Caco-2 (cell line): ENCODE data around the gene SPDYE1. TPM values are rescaled to one million over a fixed set of nuclear protein-coding genes. Genes with fewer than 3 reads are reported as not detected.
"Not testable (repeated sequence)": the region's sequence is repeated elsewhere in the genome, so short reads cannot be mapped to it uniquely, and the experiment has no call there.

Experiments
- BruUV-seq: library from RNA; stranded (reverse); fragments of 400-500 nt; replicated peaks from 2 replicates; lab custom pipeline; 2021; lab: Mats Ljungman, UMichigan
- CTCF ChIA-PET: fragments of 300-600 bp; sonication (Branson Sonifier 250); formaldehyde crosslinking; loops from one replicate; lab custom pipeline; 2022; ENCODE audit warnings: antibody characterized with exemption; lab: Charles Lee
- POLR2A ChIA-PET: fragments of 300-600 bp; sonication (Branson Sonifier 250); formaldehyde crosslinking; loops from one replicate; lab custom pipeline; 2022; ENCODE audit warnings: antibody characterized with exemption; lab: Charles Lee
- DNase-seq, 2 experiments: peaks; one replicate each; pipeline versions ENCODE4 v3.0.0 to v3.0.0-alpha.2; 2020 to 2022
- H3K27me3 ChIP-seq: replicated peaks from 2 replicates; pipeline ENCODE4 v1.6.0; 2011; ENCODE audit warnings: low read length; ENCODE audit not compliant: control insufficient read depth, insufficient read depth
- H3K36me3 ChIP-seq: 2 replicates; pipeline ENCODE4 v1.5.1; 2011; ENCODE audit warnings: low read length; ENCODE audit not compliant: control insufficient read depth, insufficient read depth
- H3K4me1 ChIP-seq: fragments of 250-450 bp; sonication (Bioruptor Pico); 2 replicates; pipeline ENCODE4 v1.5.1; 2020; ENCODE audit warnings: mild to moderate bottlenecking
- H3K4me3 ChIP-seq: 2 replicates; pipeline ENCODE4 v1.5.1; 2011; ENCODE audit warnings: low read depth, mild to moderate bottlenecking, control low read depth, low read length
- H3K9me3 ChIP-seq: fragments of 250-450 bp; sonication (Bioruptor Pico); 2 replicates; pipeline ENCODE4 v1.5.1; 2020; ENCODE audit warnings: mild to moderate bottlenecking, moderate library complexity
- H3K27ac Mint-ChIP-seq: one replicate; pipeline ENCODE4 v1.8.0; 2022; ENCODE audit warnings: mixed read lengths; ENCODE audit not compliant: unreplicated experiment
- H3K27me3 Mint-ChIP-seq: one replicate; pipeline ENCODE4 v1.8.0; 2022; ENCODE audit warnings: mixed read lengths; ENCODE audit not compliant: insufficient read depth, unreplicated experiment
- H3K36me3 Mint-ChIP-seq: one replicate; pipeline ENCODE4 v1.8.0; 2022; ENCODE audit warnings: mild to moderate bottlenecking, mixed read lengths; ENCODE audit not compliant: insufficient read depth, unreplicated experiment
- H3K4me1 Mint-ChIP-seq: one replicate; pipeline ENCODE4 v1.8.0; 2022; ENCODE audit warnings: low read depth, mixed read lengths; ENCODE audit not compliant: unreplicated experiment
- H3K4me3 Mint-ChIP-seq: one replicate; pipeline ENCODE4 v1.8.0; 2022; ENCODE audit warnings: mild to moderate bottlenecking, moderate library complexity, mixed read lengths; ENCODE audit not compliant: unreplicated experiment
- H3K9me3 Mint-ChIP-seq: one replicate; pipeline ENCODE4 v1.8.0; 2022; ENCODE audit warnings: mixed read lengths; ENCODE audit not compliant: unreplicated experiment
- intact Hi-C: fragments of 100-400 bp; cut with micrococcal nuclease; formaldehyde crosslinking; loops from one replicate; pipeline ENCODE4 v1.10.0; 2022; ENCODE audit not compliant: unreplicated experiment
- total RNA-seq: library from RNA; stranded (reverse); gene quantifications from 2 replicates; pipeline ENCODE4 v1.2.3, GENCODE V29; 2022

SPDYE1 gene
- total RNA-seq, 1 experiment from 2014 or later = not detected

DNA sequence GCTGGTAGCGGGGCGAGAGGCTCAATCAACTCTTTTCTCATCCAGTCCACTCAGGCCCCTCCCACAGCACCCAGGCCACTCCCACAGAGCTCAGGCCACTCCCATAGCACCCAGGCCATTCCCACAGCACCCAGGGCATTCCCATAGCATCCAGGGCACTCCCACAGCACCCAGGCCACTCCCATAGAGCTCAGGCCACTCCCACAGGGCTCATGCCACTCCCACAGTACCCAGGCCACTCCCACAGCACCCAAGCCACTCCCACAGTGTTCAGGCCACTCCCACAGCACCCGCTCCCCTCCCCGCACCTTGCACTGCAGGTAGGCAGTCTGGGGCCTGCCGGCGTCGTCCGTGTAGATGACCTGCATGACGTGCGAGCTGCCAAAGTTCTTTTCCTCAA lies 38.7 kb downstream of the SPDYE1 start:
- H3K4me1 ChIP-seq, H3K4me1 Mint-ChIP-seq, H3K36me3 ChIP-seq, H3K36me3 Mint-ChIP-seq, BruUV-seq, H3K27me3 Mint-ChIP-seq, intact Hi-C loops, H3K27ac Mint-ChIP-seq, H3K9me3 ChIP-seq, H3K4me3 Mint-ChIP-seq, H3K9me3 Mint-ChIP-seq, H3K4me3 ChIP-seq, POLR2A ChIA-PET, CTCF ChIA-PET, H3K27me3 ChIP-seq: not testable (repeated sequence)
- peak; percentile 62 to 63 for DNase-seq

DNA sequence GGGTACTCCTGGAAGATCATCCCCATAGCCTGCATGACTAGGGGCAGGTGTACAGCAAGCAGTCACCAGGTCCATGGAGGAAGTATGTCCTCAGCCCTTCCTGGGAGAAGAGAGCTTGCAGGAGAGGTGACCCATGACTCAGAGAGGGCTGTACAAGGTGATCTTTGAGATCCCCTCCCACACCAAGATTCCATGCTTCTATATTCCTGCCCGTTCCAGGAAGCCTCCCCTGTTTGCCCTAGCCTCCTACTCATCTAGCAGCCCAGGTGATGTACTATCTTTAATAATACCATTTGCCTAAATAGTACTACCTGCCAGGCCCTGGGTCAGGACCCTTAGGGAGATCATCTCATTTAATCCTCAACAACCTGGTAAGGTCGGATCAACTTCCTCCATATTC lies 40.3 kb downstream of the SPDYE1 start:
- H3K4me3 Mint-ChIP-seq, BruUV-seq, intact Hi-C loops: not testable (repeated sequence)

DNA sequence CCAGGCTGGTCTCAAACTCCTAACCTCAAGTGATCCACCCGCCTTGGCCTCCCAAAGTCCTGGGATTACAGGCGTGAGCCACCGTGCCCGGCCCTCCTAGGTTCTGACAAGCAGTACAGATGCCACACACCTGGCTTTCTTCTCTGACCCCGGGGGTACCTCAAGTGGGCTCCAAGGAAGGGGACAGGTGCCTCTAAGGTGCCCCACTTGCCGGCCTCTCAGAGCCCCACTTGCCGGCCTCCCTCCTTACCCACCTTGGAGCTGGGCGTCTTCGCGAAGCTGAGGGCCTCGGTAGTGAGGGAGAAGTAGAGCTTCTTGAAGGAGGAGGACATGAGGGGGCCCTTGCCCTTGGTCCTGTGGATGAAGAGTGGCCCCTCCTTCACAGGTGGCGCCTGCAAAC lies 40.9 kb downstream of the SPDYE1 start:
- H3K27me3 ChIP-seq, H3K9me3 ChIP-seq, POLR2A ChIA-PET, H3K27me3 Mint-ChIP-seq, H3K9me3 Mint-ChIP-seq, H3K36me3 Mint-ChIP-seq, BruUV-seq, H3K36me3 ChIP-seq, H3K4me1 Mint-ChIP-seq, H3K4me3 ChIP-seq, H3K4me1 ChIP-seq, DNase-seq, intact Hi-C loops, H3K27ac Mint-ChIP-seq, H3K4me3 Mint-ChIP-seq: not testable (repeated sequence)
- CTCF ChIA-PET = interaction anchor here (0.6 kb wide), 1 partner anchor 19 kb away, joined by 3 read pairs; no protein-coding TSS in a partner anchor

More for the DNA sequence above, 40.3 kb downstream of the SPDYE1 start:
- H3K27me3 ChIP-seq, H3K4me3 ChIP-seq, DNase-seq, CTCF ChIA-PET, H3K36me3 Mint-ChIP-seq, H3K4me1 ChIP-seq, H3K27ac Mint-ChIP-seq, H3K9me3 ChIP-seq, H3K27me3 Mint-ChIP-seq, H3K9me3 Mint-ChIP-seq, H3K4me1 Mint-ChIP-seq, POLR2A ChIA-PET, H3K36me3 ChIP-seq: not testable (repeated sequence)

GRCh38 chr7:44038961-44039558 lies 41.4 kb downstream of the SPDYE1 start:
- peak overlapping the region; percentile 21 for H3K4me3 ChIP-seq
- CTCF ChIA-PET = interaction anchor here (0.6 kb wide), 1 partner anchor 19 kb away, joined by 3 read pairs; no protein-coding TSS in a partner anchor
- H3K36me3 Mint-ChIP-seq, H3K4me1 ChIP-seq, intact Hi-C loops, H3K9me3 Mint-ChIP-seq, POLR2A ChIA-PET, H3K27me3 Mint-ChIP-seq, H3K27me3 ChIP-seq, BruUV-seq, H3K9me3 ChIP-seq, H3K36me3 ChIP-seq, H3K4me1 Mint-ChIP-seq: not testable (repeated sequence)
- peak overlapping the region; percentile 56 for H3K27ac Mint-ChIP-seq
- peak overlapping the region; percentile 81 for H3K4me3 Mint-ChIP-seq
- peak; percentile 95 to 96 for DNase-seq

DNA sequence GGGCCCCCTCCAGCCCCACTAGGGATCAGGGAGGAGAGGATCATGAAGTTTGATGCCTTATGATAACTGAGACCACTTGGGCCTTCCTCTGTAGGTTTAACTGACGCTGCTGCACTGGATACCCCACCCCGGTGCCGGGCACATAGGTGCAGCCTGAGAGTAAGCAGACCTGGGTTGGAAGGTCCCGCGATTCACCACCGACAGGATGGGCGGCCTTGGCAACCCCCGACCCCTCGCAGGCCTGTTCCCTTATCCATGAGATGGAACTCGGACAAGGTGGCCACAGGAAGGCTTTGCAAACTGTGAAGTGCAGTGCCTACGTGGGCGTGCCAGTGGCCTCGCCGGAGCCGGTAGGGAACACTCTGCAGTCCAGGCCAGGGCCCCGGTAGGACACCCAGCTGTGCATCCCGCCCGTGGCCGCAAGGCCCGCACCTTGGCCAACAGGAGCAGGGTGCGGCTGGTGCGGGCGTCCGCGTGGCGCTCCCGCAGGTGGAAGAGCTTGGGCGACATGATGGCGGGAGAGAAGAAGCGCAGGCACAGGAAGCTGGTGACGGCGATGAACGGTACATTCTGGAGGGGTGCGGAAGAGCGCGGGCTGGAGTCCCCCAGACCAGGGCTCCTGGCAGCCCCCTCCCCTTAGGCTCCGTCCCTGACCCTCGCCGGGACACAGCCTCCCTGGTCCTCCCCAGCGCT lies 42.2 kb downstream of the SPDYE1 start:
- H3K27me3 Mint-ChIP-seq, CTCF ChIA-PET: not testable (repeated sequence)

More for the DNA sequence above, 42.2 kb downstream of the SPDYE1 start:
- H3K9me3 ChIP-seq, H3K27ac Mint-ChIP-seq, H3K27me3 ChIP-seq, BruUV-seq, POLR2A ChIA-PET, H3K36me3 Mint-ChIP-seq, H3K4me1 Mint-ChIP-seq, DNase-seq, intact Hi-C loops, H3K9me3 Mint-ChIP-seq, H3K36me3 ChIP-seq, H3K4me1 ChIP-seq: not testable (repeated sequence)
- peak overlapping the region; percentile 36 for H3K4me3 ChIP-seq
- peak overlapping the region; percentile 67 for H3K4me3 Mint-ChIP-seq
